ENCODE data around the gene DMTF1.

DMTF1 gene

GRCh38 chr7:87147500-87147899, 4.8 kb upstream of the DMTF1 start:
- no peak for DNase-seq (ENCODE audit: low spot score)

DNA sequence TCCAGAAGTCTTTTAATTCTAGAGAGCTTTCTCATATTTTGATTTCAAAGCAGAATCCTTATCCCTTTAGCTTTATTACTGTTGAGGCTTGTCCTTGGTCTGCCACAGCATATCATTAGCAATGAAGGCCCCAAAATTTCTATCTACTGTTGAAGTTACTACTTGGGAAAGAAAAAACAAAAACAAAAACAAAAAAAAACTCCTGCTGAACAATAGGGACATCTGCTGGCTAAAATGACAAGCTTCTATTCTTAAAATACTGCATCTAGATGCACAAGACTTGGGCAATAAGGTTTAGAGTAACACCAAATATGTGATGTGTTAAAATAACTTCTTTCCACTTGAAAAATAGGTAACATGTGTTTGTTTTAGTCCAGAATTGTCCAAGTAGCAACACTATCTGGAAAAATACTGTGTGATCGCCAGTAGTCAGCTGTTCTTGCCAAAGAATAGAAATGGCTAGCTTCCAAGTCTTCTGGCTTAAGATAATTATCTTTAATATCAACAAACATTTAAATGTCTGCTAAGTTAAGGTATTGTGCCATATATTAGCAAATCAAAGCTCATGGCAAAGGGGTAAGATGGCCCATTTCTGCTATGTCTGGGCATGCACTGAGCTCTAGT, 3.8 kb upstream of the DMTF1 start:
- peak; percentile 21 for DNase-seq (ENCODE audit: low spot score)

DNA sequence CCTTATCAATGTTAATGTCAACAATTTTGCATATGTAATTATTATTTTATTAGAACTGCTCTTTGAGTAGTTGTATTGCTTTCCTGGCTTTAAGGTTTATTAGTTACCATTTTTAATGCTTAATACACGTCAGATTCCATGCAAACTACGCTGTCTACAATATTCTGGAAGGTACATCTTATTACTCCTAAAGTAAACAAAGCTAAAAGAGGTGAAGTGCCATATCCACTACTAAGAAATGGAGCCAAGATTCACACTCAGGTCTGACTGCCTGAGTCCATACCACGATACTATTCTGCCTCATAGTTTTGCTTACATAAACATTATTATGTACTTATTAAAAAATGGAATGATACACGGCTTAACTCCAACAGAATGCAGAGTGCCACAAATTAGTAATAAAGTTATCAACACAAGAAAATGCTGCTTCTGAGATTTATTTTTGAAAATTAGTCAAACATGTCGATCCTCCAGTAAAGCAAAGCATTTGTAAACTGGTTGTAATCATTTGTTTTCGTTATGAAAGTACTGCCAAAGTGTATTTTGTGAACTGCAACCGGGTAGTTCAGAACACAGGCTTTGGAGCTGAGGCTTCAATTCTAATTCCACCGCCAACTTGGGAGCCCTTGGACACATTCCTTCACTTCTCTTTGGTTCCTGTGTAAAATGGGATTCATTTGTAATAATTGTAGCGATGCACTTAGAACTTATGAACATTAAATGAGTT, 1.1 kb upstream of the DMTF1 start:
- no peak for DNase-seq (ENCODE audit: low spot score)

- no peak for DNase-seq (ENCODE audit: low spot score)
These were observed 533 bp upstream of the DMTF1 start for GRCh38 chr7:87151729-87152111.

DNA sequence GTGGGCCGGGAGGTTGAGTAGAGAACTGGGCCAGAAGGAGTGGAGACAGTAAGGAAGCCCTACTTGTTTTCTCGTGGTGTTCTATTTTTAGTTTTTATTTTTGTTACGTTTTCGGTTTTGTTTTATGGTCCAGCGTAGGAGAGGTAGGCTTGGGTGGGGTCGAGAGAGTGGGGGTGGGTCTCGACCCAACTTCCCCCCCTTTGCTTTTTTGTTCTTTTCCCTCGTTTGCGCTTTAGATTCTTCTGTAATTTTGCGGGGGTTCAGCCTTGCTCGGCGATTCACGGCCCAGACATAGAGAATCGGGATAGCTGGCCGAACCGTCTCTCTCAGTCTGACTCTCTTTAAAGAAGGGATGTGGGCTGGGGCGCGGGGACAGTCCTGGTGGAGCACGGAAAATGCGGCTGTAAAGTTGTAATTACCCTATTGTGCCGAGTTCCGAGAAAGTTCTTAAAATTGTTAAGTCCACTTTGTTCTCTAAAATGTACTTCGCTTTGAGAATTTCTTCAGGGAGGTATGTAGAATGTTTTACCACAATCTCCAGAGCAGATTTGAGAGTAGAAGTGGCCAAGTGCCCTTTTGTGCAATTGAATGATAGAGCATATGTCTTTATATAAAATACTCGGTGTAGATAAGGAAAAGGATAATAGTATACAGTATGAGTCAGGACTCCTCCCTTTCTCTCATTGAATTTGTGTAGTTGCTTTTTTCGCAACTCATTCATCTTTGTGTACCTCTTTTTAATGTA, 816 bp downstream of the DMTF1 start:
- DNase-seq (ENCODE audit: low spot score): peak; percentile 33

- no peak for DNase-seq (ENCODE audit: low spot score)
These were observed 1.9 kb downstream of the DMTF1 start for GRCh38 chr7:87154166-87154565.

- peak; percentile 21 for DNase-seq (ENCODE audit: low spot score)
These were observed 2.3 kb downstream of the DMTF1 start for GRCh38 chr7:87154569-87154968.

GRCh38 chr7:87155788-87156187, 3.5 kb downstream of the DMTF1 start:
- no peak for DNase-seq (ENCODE audit: low spot score)

DNA sequence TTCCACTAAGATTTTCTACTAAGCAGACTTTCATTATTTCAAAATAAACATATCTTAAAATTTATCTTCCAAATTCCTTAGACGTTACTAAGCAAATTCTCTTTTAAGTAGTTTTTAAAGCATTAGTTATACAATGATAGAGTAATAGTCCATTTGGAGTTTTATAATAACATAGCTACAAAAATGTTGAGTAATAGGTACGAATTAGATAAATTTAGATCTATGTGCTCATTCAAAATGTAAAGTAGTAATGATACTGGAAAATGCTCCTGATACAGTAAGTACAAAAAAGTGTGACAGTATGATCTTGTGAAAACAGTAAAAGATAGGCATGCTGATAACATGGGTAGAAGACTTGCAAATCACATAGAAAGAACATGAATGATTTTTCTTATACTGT, 4.5 kb downstream of the DMTF1 start:
- no peak for DNase-seq (ENCODE audit: low spot score)

DNA sequence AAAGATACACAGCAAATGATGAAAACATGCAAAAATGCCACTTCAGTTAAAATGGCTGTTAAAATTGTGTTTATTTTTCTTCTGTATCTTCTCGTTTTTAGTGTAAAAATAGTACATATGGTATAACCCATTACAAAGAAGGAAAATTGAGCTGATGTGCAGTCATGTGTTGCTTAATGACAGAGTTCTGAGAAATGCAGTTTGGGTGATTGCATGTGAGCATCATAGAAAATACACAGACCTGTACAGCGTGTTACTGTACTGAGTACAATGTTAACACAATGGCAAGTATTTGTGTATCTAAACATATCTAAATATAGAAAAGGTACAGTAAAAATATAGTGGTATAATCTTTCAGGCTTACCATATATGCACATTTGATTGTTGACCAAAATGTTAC, 7.3 kb downstream of the DMTF1 start:
- DNase-seq (ENCODE audit: low spot score): no peak

DNA sequence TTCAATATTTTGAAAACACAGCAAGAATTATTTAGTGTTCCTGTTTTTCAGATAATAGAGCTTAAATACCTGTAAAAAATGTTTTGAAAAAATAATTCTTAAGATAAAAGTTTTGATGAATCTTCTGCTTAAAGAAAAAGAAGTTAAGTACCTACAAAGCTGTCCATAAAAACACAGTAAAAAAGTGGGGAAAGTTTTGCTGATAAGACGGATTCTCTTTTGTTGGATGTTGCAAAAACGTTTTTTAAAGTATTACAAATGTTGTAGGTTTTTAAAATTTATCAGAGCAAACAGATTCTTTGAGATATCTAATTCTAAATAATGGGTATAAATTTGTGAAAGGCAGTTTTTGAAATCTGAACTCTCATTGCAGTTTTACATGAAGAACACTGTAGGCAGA, 12.2 kb downstream of the DMTF1 start:
- DNase-seq (ENCODE audit: low spot score): no peak

DNA sequence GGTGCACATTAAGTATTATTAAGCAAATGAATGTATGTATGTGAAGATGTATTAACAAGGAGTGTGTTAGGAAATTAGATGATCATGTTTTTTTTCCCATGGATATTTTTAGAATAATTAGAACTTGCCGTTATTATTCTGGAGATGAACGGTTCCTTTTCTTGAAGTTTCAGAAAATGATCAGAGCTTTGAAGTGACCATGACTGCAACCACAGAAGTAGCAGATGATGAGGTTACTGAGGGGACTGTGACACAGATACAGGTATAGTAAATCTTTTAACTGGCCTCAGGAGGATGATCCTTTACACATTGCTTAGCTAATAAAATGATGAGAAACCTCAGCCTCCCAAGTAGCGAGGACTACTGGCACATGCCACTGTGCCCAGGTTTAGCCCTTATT, 18.6 kb downstream of the DMTF1 start:
- DNase-seq (ENCODE audit: low spot score): no peak

DNA sequence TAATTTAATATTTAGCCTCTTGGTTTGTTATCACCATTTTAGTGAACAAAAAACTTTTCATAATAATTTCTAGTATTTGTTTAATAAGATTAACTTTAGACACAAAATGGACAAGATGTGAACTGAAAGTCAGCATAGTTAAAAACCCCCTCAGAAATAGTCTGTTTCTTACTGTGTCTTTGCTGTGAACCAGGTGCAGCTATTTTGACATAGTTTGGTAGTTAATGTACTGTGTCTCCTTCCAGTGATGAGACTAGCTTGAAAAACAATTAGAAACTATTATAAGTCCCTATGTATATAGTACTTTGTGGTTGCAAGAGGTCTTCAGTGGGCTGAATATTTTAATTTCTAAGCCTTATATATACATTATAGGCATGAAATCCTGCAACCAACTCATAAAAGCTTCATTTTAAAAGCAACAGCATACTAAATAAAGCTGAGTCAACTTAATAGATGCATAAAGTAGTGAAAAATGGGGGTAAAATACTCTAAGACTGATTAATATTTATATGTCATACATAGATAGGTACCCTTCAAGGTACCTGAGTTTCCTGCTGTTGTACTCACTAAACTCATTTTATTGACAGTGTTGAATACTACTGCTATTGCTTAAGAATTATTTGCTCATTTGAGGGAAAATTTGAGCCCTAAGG, 19.2 kb downstream of the DMTF1 start:
- DNase-seq (ENCODE audit: low spot score): no peak

- no peak for DNase-seq (ENCODE audit: low spot score)
These were observed 21.2 kb downstream of the DMTF1 start for GRCh38 chr7:87173471-87173870.

- DNase-seq (ENCODE audit: low spot score): no peak
These were observed 26.1 kb downstream of the DMTF1 start for GRCh38 chr7:87178320-87178719.

DNA sequence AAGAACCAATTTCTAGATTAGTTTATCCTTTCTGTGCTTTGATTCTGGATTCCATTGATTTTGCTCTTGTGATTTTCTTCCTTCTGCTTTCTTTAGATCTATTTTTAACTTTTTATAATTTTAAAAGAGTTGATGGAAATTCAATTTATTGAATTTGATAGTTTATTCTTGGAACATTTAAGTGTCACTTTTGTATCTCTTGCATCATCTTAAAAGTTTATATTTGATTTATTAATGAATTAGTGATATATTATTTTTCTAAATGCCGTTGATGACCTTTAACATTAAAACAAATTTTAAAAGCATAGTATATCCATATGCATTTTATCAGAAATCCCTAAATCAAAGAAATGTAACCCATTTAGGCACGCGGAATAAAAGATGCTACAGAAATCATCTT, 26.9 kb downstream of the DMTF1 start:
- no peak for DNase-seq (ENCODE audit: low spot score)

- DNase-seq (ENCODE audit: low spot score): no peak
These were observed 34.9 kb downstream of the DMTF1 start for GRCh38 chr7:87187120-87187519.

DNA sequence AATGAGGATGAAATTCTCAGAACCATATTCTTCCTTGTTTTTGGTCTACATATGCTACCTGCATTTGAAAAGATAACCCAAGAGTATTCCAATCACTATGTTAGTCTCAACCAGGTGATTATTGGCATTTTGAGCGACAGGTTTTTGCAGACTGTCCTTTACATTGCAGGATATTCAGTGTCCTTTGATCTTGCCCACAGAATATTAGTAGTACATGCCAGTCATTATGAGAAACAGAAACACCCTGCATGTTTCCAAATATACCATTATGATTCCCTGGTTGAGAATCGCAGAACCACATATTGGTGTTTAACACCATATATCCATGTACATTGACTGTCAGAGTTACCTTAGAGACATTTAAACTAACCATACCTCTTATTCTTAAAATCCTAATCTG, 36.7 kb downstream of the DMTF1 start:
- DNase-seq (ENCODE audit: low spot score): no peak

- DNase-seq (ENCODE audit: low spot score): no peak
These were observed 38.5 kb downstream of the DMTF1 start for GRCh38 chr7:87190783-87191182.

DNA sequence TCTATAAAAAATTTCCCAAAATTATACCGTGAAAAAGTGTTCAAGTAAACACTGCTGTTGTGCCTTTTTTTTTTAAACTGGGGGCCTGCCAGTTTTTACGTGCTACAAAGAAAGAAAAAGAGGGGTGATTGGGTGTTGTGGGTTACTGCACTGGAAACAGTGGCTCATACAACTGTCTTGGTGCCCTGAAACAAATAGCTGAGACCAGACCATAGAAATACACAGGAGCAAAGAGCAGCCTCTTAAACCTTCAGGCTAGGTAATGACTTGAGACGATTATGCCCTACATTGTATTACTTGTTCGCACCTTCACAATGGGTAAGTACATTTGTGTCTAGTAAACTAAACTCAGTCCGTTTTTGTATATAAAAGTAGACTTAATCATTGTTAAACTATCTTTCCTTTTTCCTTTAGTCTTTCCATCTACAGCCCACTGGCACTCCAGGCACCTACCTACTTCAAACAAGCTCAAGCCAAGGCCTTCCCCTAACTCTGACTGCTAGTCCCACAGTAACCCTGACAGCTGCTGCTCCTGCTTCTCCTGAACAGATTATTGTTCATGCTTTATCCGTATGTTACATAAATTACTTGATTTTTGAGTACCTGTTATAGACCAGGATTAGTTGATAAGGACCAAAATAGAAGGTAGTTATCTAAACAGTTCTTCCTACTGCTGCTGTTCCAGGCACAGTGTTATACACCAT, 40.7 kb downstream of the DMTF1 start:
- DNase-seq (ENCODE audit: low spot score): no peak

DNA sequence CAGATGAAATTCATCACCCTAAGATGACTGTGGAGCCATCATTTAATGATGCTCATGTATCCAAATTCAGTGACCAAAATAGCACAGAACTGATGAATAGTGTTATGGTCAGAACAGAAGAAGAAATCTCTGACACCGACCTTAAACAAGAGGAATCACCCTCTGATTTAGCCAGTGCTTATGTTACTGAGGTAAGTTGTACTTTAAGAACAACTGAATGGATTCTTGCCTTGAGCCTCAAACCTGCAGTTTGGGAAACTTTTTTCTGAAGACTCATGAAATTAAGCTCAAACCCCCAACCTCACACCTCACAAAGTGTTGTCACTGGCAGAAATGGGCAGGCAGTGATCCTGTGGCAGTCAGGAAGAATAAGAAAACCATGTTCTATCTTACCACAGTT, 41.7 kb downstream of the DMTF1 start:
- no peak for DNase-seq (ENCODE audit: low spot score)

- DNase-seq (ENCODE audit: low spot score): no peak
These were observed 47.0 kb downstream of the DMTF1 start for GRCh38 chr7:87199241-87199640.
